ENCODE results near the gene TMEM94.
A peak's percentile ranks its signal among the peaks of the same experiment; 100 is the strongest.

Gene TMEM94

GRCh38 chr17:75530837-75531720, 74.6 kb downstream of the TMEM94 start:
- DNase-seq: no peak

- no peak for DNase-seq
Measured at GRCh38 chr17:75531721-75532072, 75.3 kb downstream of the TMEM94 start.

GRCh38 chr17:75535119-75535537, 78.7 kb downstream of the TMEM94 start:
- DNase-seq: peak; percentile 75 to 86 (median 77)

GRCh38 chr17:75535871-75536270, 79.4 kb downstream of the TMEM94 start:
- no peak for DNase-seq

- DNase-seq: no peak
Measured at GRCh38 chr17:75536366-75536765, 79.9 kb downstream of the TMEM94 start.

- DNase-seq: no peak
Measured at GRCh38 chr17:75539967-75540729, 83.7 kb downstream of the TMEM94 start.

- DNase-seq: peak in 1 of 3 donors; percentile 19
Measured at GRCh38 chr17:75540923-75541503, 84.6 kb downstream of the TMEM94 start.

- no peak for DNase-seq
Measured at GRCh38 chr17:75542229-75542628, 85.8 kb downstream of the TMEM94 start.

- peak in 1 of 3 donors; percentile 9 for DNase-seq
Measured at GRCh38 chr17:75542728-75543336, 86.4 kb downstream of the TMEM94 start.

GRCh38 chr17:75544250-75544649, 87.8 kb downstream of the TMEM94 start:
- no peak for DNase-seq

- DNase-seq: no peak
Measured at GRCh38 chr17:75546181-75546580, 89.7 kb downstream of the TMEM94 start.

GRCh38 chr17:75547091-75547490, 90.7 kb downstream of the TMEM94 start:
- no peak for DNase-seq

- no peak for DNase-seq
Measured at GRCh38 chr17:75548813-75549212, 92.4 kb downstream of the TMEM94 start.

Measured in suppressor macrophage treated with lipopolysaccharide for 1 hour (primary cell).